GM19238 (cell line): ENCODE measurements around the gene TREX2.
A peak's percentile ranks its signal among the peaks of the same experiment; 100 is the strongest.

ENCODE experiments used
- DNase-seq: peaks from one replicate; pipeline ENCODE4 v3.0.0; 2011; ENCODE audit warnings: low spot score; ENCODE audit not compliant: insufficient read length

The TREX2 gene

GRCh38 chrX:153475751-153476281 lies 30.0 kb upstream of the TREX2 start:
- DNase-seq: no peak

DNA sequence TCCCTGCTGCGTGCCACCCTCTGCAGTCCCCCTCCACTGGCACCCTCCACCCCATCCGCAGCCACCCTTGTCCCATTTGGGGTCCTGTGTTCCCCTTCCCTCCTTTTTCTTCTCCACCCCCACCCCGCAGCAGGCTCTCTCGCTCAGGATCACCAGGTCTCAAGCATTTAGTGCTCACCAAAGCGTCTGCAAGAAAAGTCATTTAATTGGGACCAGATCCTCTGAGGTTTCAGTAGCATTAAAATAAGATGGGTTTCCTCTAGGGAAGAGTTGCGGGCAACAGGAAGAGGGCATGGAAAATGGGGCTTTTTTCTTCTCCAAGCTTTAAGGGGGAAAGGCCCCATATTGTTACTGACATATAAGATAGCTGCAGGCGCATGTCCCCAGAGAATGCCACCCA lies 29.4 kb upstream of the TREX2 start:
- no peak for DNase-seq

GRCh38 chrX:153474718-153475117 lies 28.9 kb upstream of the TREX2 start:
- DNase-seq: no peak

- no peak for DNase-seq
Measured at GRCh38 chrX:153474266-153474665, 28.4 kb upstream of the TREX2 start.

DNA sequence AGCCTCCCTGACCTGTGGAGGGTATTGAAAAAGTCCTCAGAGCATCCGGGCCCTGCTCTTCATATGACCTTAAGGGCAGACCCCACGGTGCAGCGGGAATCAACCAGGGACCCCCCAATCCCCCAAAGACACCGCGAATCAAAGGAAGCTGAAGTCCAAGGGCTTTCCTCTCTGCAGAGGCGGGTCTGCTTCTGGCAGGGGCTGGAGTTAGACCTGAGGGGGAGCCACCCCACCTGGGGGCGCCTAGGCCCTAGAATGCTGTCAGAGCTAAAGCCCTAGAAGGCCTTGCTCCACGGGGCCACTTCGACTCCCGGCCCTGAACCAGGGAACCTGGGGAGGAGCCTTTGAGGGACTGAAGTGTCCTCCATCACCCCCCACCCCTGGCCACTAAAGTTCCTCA lies 27.3 kb upstream of the TREX2 start:
- DNase-seq: no peak

DNA sequence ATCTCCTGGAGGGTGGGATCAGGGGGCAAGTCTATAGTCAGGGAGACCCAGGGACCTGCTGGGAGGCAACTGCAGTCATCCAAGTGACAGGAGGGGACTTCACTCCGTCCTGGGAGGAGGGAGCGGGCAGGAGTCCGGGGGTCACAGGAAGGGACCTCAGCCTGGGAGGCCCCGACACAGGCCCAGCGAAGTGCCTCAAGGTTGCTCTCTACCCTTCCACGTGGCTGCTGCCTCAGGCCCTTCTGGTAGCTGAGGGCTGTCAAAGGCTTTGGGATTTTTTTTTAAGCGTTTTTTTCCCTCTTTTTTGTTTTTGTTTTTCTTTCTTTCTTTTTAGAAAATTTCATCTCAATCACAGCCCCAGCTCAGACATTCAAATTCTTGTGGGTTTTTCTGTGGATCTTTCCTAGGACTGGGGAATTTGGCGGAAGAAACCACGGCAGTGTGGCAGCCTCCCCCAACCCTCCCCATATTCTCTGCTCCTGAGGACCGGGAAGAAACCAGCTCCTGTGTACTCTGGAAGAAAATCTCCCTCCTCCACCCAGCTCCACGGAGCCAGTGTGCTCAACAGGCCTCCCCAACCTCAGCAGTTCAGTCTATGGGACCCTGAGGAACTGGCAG lies 25.9 kb upstream of the TREX2 start:
- DNase-seq: no peak

DNA sequence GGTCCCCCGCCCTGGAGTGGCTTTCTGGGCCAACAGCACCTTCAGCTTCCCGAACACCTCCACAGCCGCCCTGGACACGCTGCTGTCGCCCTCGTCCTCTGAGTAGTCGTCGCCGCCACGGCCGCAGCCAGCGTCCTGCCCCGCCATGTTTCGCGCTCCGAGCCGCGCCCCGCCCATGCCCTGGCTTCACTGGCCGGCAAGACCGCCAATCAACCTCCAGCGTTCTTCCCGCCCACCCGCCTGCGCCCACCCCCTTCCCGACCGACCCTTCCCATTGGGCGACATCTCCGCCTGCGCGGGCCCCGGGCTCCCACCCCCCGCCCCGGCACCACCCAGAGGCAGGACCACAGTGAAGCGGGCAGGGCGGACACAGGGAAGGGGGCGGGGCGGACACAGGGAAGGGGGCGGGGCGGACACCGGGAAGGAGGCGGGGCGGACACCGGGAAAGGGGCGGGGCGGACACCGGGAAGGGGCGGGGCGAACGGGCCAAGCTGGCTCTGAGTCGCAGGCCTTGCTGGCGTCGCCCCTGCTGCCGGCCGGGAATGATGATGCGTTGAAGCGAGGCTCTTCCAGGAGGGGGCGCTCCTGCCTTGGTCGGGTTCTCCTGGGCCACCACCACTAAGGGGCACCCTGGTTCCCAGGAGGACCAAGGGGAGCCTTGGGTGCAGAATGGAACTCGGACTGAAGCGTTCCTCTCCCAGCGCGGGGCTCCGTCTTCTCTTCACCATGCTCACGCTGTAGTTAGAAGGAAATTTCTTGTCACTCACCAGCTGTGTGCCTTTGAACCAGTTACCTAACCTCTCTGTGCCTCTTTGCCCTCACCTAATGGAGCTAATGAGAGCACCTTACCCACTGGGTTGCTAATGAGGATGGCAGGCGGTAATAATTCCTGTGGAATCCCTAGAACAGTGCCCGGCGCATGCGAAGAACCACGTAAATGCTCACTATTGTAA lies 24.8 kb upstream of the TREX2 start, which contains the start of gene HAUS7:
Gene HAUS7 (minus strand): TSS at position 166 of the 953 bp plus-strand sequence. CDS start 19 bp downstream, at position 147.
- DNase-seq: peak; percentile 85

DNA sequence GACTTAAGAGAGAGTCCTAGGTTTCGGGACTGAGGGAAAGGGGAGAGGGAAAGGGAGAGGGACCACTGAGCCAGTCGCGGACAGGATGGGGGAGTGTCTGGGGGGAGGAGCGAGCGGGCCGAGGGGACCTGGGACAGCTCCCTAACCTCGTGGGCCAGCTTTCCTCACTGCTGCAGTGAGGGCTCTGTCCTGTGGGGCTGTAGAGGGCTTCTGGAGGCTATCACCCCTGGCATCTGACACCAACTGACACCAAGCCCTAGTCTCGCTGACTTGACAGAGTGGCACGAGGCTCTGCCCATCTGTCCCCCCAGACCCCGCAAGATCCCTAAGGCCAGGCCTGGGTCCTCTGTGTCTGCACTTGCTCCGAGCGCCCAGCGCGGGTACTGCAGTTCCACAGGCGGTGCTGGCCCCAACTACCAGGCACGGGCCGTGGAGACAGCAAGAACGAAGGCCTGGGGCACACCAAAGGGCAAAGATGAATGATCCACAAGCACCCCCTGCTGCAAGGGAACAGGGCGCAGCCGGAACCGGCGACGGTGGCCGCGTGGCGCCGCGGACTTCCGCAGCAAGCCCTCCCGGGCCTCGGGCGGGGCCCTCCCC lies 24.1 kb upstream of the TREX2 start:
- no peak for DNase-seq

GRCh38 chrX:153468008-153468580 lies 22.2 kb upstream of the TREX2 start:
- no peak for DNase-seq

DNA sequence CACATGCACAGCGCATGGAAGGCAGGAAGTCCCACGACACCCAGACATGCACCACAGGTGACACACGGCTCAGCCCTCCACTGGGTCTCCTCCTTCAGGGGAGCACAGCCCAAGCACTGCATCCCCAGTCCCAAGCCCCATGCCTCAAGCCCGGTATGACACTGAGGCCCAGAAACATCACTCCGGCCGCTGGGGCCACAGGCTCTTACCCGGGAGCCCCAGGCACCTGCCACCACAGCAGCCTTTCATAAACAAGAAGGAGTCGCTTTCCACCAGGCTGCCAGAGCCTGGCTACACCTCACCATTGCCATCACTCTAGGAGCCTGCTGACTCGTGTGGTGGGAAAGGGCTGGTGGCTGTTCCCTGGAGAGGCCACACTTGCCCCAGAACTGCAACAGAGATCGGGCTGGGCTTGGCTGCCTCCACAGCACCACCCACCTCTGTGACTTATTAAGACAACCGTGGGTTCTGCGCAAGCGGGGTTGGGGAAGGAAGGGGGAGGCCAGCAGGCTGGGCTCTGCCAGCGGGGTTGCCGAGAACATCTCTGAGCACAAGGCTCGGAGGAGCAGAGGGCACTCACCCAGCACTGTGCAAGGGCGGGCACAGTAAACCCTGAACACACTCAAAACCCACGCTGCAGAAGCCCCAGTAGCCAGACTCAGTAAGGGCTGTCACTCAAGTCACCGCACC lies 20.0 kb upstream of the TREX2 start:
- no peak for DNase-seq

DNA sequence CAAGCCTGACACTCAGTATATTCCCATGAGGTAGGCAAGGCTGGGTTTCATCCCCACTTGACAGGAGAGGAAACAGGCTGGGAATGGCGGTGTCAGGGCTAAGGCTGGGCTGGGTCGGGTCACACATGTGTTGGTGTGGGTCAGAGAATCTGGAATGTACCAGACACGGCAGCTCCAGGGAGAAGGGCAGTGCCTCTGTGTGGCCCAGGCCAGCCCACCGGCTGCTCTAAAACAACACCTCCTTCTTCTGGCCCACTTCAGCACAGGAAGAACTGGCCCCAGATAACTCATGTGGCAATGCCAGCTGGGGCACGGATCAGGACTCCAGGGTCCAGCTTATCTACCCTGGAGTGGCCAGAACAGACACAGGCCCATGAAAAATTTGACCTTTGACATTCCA lies 18.3 kb upstream of the TREX2 start:
- no peak for DNase-seq

DNA sequence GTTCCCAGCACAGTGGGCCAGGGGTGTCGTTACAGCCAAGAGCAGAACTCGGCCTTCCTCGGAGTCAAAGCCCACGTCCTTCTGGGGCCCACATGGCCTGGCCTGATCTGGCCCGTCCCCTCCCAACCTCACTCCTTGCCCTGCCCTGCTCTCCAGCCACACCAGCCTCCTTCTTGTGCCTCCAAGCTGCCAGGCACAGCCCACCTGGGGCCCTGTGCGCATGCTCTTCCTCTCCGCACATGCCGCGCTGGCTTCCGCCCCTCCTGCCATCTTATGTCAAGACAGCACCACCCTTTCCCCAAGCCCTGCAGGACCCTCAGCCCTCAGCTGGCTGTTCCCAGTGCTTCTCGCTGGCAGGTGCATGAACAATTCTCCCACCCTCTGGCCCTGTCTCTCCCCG lies 17.7 kb upstream of the TREX2 start:
- DNase-seq: no peak

- DNase-seq: no peak
Measured at GRCh38 chrX:153463031-153463430, 17.2 kb upstream of the TREX2 start.

DNA sequence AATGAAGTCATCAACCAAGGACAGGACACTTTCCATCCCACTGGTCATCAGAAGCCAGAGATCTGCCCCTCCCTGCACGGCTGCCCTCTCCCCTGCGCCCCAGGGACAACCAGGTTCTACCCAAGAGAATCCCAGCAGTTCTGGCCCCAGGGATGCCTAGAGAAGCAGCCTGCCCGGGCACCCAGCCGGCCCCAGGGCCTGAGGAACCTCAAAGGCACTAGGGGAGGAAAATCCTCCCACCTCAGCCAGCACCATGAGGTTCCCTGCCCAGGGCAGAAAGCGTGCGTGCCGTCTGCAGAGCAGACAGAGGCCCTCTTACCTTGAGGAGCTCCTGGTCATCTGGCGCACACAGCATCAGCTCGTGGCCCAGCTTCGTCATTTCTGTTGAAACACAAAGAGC lies 16.4 kb upstream of the TREX2 start:
- DNase-seq: no peak

- peak; percentile 54 for DNase-seq
Measured at GRCh38 chrX:153460826-153461225, 15.0 kb upstream of the TREX2 start.

DNA sequence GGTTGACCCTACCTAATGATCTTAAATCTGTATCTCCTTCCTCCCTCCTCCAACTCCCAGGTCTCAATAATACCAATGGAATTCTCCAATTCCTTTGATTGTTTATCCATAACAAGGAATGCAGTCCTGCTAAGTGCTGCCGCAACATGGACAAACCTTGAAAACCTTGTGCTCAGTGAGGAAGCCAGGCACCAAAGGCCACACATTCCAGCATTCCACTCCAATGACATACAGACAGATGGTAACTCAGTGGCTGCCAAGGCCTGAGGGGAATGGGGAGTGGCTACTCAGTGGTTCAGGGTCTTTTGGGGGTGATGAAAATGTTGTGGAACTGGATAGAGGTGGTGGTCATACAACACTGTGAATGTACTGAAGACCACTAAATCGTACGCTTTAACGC lies 14.1 kb upstream of the TREX2 start:
- no peak for DNase-seq

GRCh38 chrX:153458476-153458875 lies 12.6 kb upstream of the TREX2 start:
- DNase-seq: no peak

- DNase-seq: no peak
Measured at GRCh38 chrX:153457827-153458466, 12.1 kb upstream of the TREX2 start.

- no peak for DNase-seq
Measured at GRCh38 chrX:153457136-153457825, 11.4 kb upstream of the TREX2 start.

DNA sequence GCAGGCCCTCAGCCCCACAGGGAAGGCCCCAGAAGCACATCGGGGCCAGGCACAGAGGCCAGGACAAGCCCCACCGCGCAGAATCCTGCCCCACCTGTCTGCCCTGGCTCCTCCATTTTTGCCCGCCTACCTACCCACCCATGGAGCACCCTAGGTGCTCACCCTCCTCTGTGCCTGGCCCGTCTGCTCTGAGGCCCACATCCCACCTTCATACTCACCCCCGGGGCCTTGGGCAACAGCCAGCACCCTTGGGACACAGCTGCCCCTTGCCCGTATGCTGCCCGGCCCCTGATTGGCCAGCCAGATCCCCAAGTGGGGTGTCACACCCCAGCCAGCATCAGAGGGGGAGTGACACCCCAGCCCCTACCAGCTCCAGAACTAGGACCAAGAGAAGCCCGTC lies 10.8 kb upstream of the TREX2 start:
- DNase-seq: no peak
